Hematopoietic multipotent progenitor cell treated with erythropoietin and hydrocortisone succinate and interleukin-3 and kit ligand, for 8 days (in vitro differentiated cells): ENCODE measurements around the gene PPP1R17.

ENCODE experiments used
- DNase-seq: peaks from one replicate; pipeline ENCODE4 v3.0.0-alpha.2; 2015

The PPP1R17 gene

DNA sequence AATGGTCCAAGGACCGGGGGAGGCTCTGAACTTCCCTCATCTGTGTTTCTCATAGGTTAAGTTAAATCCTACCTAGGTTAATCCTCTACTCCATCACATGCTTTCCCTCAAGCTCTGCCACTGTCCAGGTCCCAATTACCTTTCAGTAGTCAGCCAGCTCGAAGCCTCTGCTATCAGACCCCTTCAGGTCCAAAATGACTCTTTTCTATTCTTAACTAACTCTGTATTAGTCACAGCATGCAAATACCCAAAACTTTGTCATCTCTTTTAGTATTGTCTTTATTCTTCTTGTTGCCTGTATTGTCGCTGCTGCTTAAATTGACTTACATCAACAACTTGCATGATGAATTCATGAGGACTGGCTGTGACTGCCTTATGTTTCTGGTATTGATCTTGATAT is 15.3 kb downstream of the PPP1R17 start:
- DNase-seq = no peak

DNA sequence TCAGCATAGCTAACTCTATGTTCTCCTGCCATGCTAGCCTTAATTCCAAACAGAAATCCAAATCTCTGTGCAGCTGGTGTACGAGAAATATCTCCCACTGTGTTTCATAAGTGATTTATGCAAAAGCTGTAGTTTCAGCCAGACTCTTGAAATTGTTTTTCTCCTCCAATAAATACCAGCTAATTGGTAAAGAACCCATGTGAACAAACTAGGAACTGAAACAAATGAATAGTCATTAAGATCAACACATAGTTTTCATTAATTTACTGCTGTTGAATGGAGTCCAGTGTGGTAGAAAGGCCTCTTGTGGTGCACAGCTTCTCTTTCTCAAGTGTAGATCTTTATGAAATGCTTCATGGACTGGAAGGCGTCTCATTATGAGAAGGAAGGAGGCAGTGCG is 18.4 kb downstream of the PPP1R17 start:
- no peak for DNase-seq

DNA sequence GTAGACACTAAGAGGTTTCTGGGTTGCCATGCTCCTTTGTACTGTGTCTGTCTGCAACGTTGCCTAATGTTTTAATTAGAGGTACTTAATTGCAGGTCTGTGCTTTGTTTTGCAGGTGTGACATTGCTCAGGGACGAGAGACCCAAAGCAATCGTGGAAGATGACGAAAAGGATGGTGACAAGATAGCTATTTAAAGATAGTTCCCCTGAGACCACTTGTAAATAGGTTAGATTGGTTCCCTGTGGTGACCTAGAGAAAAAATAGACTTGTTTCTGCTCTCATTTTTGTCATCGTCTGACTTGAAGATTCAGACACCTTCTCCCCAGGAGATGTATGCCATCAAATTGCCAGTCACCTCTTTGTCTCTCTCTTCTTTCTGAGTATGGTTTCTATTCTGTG is 20.1 kb downstream of the PPP1R17 start:
- DNase-seq = no peak

DNA sequence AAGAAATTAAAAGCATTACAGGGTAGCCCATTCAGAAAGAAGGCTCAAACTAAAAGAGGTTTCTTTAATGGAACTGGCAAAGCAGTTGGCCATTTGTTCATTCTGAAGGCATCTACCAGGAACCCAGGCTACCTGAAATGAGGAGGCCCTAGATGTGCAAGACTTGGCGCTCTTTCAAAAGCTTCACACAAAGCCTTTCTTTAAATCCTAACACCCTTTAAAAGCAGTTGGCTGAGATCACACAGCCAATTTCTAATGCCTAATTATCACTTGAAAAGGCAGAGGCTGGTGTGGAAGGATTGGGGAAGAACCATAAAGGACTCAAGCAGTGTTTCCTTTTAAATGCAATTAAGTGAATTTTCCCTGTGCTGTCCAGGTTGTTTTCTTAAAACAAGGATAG is 23.2 kb downstream of the PPP1R17 start:
- DNase-seq = no peak

DNA sequence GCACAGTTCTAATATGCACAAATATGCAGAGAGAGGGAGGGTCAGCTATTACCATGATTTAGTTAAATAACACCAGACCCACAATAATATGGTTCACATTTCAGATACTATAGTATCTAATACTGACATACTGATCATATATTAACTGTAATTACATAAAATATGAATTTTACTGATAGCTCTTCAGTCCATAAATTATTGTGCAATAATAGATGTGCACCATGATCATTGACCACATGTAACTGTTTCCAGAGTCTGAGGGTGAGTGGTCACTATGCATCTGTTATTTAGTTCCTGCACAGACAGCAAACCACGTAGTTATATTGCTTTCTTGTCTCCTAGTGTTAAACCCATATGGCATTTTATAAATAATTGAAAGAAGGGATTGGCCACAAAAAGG is 29.3 kb downstream of the PPP1R17 start:
- no peak for DNase-seq

DNA sequence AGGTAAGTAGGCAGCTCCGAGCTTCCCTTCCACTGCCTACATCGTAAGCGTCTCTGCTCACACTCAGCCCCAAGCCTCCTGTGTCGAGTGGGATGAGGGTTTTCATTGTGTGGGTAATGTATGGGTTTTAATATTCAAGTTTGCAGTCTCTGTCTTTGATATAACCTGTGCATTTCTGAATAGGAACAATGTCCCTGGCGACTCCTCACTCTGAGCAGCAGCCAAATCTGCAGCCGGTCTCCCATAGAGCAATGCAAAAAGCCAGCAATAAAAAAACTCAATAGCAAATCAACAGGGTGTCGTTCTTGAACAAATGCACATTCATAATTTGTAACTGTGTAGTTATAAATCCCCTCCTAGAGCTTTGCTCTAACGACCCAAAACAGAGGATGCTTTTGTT is 33.4 kb downstream of the PPP1R17 start:
- DNase-seq = no peak

DNA sequence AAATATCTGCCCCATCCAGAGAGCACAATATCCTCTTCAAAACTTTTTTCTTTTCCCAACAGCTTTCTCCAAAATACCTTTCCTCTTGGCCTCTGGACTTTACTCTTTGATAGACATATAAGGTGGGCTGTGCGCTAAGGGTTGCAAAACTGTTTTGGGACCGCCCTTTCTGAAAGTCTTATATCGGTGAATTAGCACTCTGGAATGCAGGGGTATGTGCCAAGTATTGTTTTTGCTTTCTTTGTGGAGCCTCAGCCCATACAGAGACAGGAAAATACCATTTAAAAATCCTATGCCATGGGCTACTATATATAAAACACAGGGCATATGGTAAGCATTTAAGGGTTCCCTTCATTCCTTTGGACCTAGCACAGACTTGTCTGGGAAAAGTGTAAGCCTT is 37.7 kb downstream of the PPP1R17 start:
- no peak for DNase-seq

DNA sequence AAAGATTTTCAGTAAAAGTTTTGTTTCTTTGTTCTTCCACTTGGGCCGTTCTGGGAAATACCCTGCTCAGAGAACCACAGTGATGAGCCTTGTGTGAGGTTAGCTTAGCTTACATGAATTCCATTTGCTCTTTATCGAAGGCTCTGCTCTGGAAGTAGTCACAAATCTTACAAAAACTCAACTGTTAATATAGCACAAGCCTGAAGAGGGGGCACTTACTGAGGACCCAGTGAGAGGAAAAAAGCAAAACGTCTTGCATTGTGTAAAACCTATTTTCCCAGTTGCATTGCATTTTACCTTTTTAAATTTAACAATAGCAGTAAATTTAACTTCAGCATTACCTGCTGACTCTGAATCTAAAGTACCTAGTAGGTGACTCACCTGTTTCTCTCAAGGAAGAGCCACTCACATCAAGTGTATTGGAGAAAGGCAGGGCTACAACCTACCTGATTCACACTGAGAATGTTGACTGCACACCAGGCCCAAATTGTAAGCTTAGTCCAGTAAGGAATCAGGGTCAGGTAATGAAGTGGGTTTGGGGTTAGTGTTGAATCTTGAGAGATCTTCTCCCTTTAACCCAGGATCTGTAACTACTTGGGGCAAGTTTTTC is 42.3 kb downstream of the PPP1R17 start:
- DNase-seq = no peak

DNA sequence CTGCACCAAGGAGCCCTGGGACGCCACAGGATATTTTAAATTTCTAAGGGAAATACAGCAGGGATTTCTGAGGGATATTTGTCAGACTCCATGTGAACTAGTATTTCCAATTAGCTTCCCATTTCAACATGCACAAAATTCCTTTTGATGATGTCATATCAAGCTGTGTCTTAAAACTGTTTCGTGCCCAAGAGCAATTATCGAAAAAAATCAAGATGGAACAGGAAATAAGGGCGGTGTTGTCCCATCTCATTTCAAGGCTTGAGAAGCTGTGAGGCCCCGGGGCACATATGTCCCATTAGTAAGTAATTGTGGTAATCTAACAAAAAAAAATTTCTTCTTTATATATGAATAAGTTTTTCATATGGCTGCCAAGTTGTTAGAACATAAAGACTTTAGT is 47.4 kb downstream of the PPP1R17 start:
- DNase-seq = no peak

DNA sequence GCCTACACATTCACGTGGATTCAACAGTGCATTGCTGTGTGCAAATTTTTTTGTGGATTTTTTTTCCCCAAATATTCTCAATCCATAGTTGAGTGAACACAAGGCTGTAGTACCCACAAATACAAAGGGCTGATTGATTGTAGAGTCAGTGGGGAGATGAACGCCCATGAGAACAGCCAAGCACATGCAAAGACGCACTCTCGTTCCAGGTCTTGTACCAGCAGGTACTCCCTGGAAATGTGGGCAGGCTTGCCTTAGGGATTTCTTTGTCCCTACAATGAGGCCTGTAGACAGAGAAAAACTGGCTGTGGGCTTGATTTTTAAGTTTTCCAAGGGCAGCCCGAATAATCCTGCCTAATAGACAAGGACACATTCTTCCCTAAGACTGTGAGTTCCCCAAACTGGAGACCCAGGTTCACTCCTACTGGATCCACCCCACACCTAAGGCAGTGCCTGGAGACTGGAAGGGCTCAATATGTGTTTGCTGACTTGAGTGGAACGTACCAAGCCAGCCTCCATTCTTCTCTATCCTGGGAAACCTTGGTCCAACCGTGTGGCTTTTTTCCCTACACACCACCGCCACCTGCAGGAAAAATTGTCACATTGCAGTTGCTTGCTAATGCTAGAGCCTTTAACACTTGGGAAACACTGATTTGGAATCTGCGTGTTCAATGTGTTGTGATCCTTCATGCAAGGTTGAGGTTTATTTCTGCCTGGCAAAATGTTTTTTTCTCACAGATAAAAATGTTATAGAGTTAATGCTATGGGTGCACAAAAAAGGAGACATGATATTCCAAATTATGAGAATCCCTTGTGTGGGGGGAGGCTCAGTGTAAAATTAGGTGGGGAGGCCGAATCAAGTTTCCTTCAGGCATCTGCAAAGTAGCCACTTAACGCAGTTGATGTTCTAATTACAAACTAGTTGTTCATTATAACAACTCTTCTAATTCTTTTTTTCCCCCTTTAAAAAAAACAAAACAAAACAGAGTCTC is 49.3 kb downstream of the PPP1R17 start:
- DNase-seq = peak; percentile 54

DNA sequence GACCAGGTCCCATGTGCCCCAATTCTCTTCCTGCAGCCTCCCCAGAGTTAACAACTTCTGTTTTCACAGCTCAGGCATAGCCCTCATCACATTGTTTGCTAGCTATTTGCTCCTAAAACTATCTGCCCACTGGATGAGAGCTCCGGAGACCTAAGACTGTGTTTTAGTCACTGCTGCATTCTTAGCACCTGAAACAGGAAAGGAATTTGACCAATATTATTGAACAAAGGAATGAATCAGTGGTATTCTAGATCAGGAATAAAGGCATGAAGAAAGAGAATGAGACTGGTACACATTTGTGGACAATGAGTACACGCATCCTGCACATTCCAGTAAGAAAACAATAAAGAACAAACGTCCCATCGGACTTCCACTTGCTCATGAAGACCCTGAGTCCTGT is 54.8 kb downstream of the PPP1R17 start:
- DNase-seq = no peak

DNA sequence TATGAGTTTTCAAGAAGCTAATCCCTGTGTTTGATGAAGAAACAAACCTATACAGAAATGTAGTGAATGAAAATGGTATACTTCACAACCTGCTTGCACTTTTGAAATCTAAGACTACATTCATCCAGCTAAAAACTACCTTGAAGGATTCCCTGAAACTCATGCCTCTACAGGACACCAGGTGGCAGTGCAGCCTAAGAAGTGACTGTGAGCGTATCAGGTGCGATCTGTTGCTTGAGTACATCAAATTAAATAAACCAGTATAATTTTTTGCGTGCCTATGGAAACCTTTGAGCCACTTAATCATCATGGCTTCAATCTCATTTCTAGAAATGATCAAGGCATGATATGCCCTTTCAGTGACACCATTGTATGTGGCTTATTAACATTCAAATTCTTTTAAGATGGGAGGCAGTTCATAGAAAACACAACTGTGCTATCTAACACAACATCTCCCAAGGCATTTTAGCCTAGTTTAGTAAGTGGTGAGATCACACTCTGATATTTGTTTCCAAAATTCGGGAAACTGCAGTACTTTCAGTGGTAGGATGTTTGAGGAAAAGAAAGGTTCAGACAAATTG is 57.4 kb downstream of the PPP1R17 start:
- peak; percentile 69 for DNase-seq

DNA sequence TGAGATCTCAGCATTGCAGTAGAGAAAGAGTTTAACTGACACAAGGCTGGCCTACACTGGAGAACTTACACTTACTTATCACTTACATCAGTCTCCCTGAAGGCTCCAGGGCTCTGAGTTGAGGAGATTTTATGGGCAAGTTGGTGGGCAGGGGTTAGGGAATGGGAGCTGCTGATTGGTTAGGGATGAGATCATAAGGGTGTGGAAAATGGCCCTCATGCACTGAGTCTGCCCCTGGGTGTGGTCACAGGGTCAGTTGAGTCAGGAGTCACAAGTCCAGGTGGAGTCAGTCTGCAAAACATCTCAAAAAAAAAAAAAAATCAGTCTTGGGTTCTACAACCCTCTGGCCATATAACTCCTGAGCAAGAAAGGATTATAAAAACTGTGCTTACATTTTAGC is 60.5 kb downstream of the PPP1R17 start:
- DNase-seq = no peak

DNA sequence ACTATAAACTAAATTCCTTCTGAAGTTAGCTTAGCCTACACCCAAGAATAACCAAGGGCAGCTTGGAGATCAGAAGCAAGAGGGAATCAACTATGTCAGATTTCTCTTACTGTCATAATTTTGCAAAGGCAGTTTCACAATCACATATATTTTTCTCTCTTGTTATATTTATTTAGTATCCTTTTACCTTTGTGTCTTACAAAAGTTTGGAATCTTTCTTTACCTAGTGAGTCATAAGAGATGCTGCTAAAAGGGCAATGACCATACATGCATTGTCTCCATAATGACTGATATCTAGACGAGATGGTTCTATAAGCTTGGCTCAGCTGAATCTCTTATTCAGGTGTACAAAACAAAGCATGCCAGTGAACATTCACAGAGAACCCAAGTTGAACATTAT is 61.1 kb downstream of the PPP1R17 start:
- no peak for DNase-seq

DNA sequence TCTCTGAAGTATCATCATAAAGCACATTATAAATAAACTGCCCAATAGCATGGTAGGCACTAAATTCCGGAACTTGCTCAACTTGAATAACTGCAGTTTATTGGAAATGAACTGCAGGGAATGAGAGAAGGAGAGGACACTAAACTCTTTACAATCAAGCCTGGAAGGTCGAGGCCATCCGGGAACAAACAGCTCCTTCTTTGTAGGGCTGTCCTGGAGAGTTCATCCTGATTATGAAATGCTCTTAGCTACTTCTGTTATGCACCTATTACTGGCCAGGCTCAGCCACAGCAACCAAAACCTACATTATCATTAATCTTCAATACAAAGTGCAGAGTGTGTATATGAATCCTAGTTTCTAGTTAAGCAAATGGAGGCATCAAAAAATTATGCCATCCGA is 64.7 kb downstream of the PPP1R17 start:
- no peak for DNase-seq
